GM18520 (cell line): ENCODE results near the gene NFIC.
"Not testable (repeated sequence)": the region's sequence is repeated elsewhere in the genome, so short reads cannot be mapped to it uniquely, and the experiment has no call there.

Source experiments
- ATAC-seq: cut with Tn5 transposase; IDR thresholded peaks from one replicate; pipeline ENCODE4 v1.9.1; 2021; ENCODE audit not compliant: unreplicated experiment

NFIC gene

GRCh38 chr19:3370728-3371591 lies 4.6 kb downstream of the NFIC start:
- ATAC-seq, result no peak

DNA sequence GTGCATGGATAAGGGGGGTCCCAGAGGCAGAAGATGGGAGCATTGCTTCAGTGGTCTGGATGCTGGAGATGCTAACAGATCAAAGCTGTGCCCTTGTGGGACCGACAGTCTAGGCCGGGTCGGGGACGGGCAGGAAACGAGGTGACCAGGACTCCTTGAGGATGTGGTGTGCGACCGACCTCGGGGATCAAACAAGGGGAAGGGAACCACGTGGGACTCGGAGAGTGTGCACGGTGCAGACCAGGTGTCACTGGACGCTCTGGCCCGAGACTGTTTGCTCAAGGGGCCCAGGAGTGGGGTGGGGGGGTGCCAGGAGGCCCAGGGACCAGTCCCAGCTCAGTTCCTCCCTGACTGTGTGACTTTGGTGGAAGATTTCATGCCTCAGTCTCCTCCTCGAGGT lies 6.0 kb downstream of the NFIC start:
- ATAC-seq, result no peak

- no peak for ATAC-seq
Measured at GRCh38 chr19:3373971-3374368, 7.6 kb downstream of the NFIC start.

DNA sequence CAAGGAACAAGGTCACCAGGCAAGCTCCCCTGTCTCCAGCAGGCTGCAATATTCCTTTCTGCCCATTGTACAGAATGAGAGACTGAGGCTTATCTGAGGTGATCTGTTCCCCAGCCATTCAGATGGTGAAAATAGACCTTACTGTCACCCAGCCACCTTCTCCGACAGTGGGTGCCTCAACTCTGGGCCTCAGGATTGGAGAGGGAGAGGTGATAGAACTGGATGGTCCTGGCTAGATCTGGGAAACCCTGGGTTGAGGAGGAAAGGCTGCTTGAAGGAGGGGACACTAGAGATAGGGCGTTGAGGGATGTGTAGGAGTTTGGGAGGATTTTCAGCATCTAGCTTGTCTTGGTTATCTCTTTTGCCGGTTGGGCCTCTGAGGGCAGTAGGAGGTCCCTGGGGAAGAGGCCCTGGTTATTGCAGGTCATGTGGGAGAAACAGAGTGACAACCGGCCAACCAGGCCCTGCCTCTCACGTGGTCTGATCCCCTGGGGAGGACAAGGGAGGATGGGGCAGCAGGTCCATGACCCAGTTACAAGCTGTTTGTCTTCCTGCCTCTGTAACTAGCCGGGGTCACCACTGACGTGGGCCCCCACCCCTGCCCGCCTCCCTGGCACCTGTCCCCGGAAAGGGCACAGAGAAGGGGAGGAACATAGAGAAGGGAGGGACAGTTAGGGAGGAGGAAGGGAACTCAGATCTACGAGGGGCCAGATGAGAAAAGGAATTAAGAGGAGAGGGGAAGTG lies 8.2 kb downstream of the NFIC start:
- ATAC-seq, result no peak

GRCh38 chr19:3375221-3376090 lies 9.1 kb downstream of the NFIC start:
- no peak for ATAC-seq

GRCh38 chr19:3376091-3376455 lies 9.7 kb downstream of the NFIC start:
- ATAC-seq, result not testable (repeated sequence)

GRCh38 chr19:3378352-3379150 lies 12.2 kb downstream of the NFIC start:
- no peak for ATAC-seq

GRCh38 chr19:3380829-3381228 lies 14.4 kb downstream of the NFIC start:
- ATAC-seq, result no peak

DNA sequence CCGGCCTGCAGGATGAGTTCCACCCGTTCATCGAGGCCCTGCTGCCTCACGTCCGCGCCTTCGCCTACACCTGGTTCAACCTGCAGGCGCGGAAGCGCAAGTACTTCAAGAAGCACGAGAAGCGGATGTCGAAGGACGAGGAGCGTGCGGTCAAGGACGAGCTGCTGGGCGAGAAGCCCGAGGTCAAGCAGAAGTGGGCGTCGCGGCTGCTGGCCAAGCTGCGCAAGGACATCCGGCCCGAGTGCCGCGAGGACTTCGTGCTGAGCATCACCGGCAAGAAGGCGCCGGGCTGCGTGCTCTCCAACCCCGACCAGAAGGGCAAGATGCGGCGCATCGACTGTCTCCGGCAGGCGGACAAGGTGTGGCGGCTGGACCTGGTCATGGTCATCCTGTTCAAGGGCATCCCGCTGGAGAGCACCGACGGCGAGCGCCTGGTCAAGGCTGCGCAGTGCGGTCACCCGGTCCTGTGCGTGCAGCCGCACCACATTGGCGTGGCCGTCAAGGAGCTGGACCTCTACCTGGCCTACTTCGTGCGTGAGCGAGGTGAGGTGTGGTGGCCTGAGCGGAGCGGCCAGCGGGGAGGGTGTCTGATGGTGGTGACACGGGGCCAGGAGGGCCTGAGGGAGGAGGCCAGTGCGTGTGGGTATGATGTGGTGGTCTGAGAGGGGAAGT lies 15.5 kb downstream of the NFIC start:
- ATAC-seq, result no peak

GRCh38 chr19:3382460-3383100 lies 16.2 kb downstream of the NFIC start:
- no peak for ATAC-seq

- ATAC-seq, result no peak
Measured at GRCh38 chr19:3383121-3383722, 16.8 kb downstream of the NFIC start.

DNA sequence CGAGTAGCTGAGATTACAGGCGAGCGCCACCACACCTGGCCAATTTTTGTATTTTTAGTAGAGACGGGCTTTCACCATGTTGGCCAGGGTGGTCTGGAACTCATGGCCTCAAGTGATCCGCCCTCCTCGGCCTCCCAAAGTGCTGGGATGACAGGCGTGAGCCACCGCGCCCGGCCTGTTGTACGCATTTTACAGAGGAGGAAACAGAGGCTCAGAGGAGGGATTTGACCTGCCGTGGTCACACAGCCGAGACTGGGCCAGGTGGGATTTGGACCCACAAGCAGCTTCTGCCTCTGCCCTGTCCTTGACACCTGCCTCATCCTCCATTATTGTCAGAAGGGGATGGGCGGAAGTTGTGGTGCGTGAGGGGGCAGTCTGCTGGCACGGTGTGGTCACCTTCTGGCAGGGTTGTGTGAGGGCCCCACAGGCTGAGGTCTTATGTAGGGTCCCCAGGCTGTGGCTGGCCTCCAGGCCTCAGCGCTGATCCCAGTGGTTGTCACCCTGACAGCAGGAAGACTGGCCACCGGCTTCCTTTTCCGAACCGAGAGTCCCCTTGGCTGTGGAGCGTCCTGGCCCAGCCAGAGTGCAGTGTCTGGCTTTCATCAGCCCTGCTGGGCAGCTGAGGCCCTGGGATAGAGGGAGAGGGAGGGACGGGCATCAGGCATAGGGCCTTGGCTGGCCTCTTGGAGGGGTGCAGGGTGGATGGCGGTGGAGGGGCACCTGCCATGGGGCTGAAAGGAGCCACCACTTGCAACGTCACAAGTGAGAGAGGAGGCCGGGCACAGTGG lies 20.3 kb downstream of the NFIC start:
- no peak for ATAC-seq

DNA sequence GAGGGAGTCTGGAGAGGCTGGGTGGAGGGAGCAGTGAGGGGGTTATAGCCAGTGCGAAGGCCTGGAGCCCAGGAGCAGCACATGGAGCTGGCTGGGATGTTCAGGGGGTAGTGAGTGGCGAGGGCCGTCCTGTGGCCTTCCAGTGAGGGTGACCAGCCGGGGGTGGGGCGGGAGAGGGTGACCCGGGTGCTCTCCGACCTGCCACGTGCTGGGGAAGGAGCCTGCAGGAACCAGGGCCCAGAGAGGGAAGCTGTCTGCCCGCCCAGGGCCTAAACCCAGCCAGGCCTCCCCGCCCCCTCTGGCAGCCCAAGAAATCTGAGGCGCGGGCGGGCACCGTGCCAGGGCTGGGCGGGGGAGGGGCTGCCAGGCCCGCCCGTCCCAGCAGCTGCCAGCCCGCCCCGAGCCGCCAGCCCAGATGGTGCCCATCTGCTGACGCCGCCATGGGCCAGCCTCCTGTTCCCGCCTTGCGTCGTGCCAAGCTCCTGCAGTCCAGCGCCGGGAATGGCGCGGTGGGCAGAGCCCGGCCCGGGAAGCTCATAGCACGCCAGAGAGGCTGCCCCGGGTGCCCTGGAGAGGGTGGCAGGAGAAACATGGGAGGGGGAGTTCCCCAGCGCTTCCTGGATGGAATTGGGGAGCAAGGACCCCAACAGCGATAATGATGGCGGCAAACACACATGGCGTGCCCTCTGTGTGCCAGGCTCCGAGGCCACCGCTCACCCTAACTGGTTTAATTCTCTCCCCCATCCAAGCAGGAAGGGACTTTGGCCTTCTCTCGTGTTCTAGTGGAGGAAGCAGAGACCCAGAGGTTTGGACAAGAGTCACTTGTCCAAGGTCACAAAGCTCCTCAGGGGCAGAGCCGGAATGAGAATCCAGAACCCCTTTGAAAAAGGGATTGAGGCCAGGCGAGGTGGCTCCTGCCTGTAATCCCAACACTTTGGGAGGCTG lies 21.5 kb downstream of the NFIC start:
- no peak for ATAC-seq

- no peak for ATAC-seq
Measured at GRCh38 chr19:3389446-3389778, 23.0 kb downstream of the NFIC start.

DNA sequence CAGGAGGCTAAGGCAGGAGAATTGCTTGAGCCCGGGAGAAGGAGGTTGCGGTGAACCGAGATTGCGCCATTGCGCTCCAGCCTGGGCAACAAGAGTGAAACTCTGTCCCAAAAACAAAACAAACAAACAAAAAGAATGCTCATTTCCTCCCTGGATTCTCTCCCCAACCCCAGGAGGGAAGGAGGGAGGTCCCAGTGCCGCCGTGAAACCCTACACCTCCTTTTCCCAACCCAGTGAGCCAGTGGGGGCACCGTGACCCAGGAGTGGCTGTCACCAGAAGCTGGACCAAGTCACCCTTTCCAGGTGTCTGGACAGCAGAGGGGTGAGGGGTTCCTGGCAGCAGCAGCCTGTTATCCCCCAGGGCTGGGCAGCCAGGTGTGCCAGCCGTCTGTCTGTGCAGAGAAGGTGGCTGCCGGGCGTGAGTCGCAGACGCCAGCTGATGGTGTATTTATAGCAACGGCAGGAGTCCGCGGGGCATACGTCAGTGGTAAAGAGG lies 23.5 kb downstream of the NFIC start:
- no peak for ATAC-seq

DNA sequence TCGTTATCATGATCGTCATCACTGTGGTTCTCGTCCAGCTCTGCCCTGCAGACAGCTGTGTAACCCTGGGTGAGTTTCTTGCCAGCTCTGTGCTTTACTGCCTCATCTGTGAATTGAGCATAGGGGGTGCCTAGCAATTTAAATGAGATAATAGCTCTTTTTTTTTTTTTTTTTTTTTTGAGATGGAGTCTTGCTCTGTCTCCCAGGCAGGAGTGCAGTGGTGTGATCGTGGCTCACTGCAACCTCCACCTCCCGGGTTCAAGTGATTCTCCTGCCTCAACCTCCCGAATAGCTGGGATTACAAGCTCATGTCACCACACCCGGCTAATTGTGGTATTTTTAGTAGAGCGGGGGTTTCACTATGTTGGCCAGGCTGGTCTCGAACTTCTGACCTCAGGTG lies 25.5 kb downstream of the NFIC start:
- ATAC-seq, result not testable (repeated sequence)

DNA sequence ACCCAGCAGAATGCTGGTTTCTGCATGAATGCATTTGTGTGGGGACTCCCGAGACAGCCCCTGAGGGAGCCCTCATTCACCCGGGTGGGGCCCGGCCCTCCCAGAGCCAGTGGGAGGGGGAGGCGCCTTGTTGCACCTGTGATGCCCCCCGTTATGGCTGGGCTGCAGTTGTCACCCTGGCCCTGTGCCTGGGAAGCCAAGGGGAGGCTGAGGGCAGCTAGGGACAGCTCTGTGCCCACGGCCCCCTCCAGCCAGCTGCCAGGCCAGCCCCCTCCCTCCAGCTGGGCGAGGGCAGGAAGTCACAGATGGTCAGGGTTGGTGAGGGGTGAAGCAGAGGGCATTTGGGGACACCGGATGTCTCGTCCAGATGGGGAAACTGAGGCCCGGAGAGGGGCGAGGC lies 26.1 kb downstream of the NFIC start:
- ATAC-seq, result no peak
